Smooth muscle cell (in vitro differentiated cells): ENCODE results near the gene TCF7L2. TPM values are rescaled to one million over a fixed set of nuclear protein-coding genes. Genes with fewer than 3 reads are reported as not detected.

Source experiments
- DNase-seq: peaks from one replicate; lab custom pipeline; 2025; ENCODE audit not compliant: unreplicated experiment; lab: John Stamatoyannopoulos, UW
- H2AFZ ChIP-seq: fragments of 200-600 bp; sonication (generic); 2 replicates; pipeline ENCODE4 v1.6.0; 2016; ENCODE audit warnings: antibody characterized with exemption, low read depth, mild to moderate bottlenecking
- H3F3A ChIP-seq: fragments of 200-600 bp; sonication (generic); 2 replicates; pipeline ENCODE4 v1.6.0; 2017; ENCODE audit warnings: antibody characterized with exemption, low read depth
- H3K27ac ChIP-seq: fragments of 200-600 bp; sonication (generic); 2 replicates; pipeline ENCODE4 v1.5.1; 2016; ENCODE audit warnings: low read depth, mild to moderate bottlenecking
- H3K27me3 ChIP-seq: fragments of 200-600 bp; sonication (generic); 2 replicates; pipeline ENCODE4 v1.6.1; 2016; ENCODE audit warnings: low read depth, mild to moderate bottlenecking
- H3K36me3 ChIP-seq: fragments of 200-600 bp; sonication (generic); 2 replicates; pipeline ENCODE4 v1.5.1; 2016; ENCODE audit warnings: low read depth
- H3K4me1 ChIP-seq: fragments of 200-600 bp; sonication (generic); 2 replicates; pipeline ENCODE4 v1.5.1; 2016; ENCODE audit warnings: low read depth
- H3K4me2 ChIP-seq: fragments of 200-600 bp; sonication (generic); 2 replicates; pipeline ENCODE4 v1.6.0; 2016; ENCODE audit warnings: mild to moderate bottlenecking
- H3K4me3 ChIP-seq: fragments of 200-600 bp; sonication (generic); 2 replicates; pipeline ENCODE4 v1.5.1; 2016; ENCODE audit warnings: mild to moderate bottlenecking
- H3K79me2 ChIP-seq: fragments of 200-600 bp; sonication (generic); 2 replicates; pipeline ENCODE4 v1.6.0; 2016; ENCODE audit warnings: low read depth, mild to moderate bottlenecking
- H3K9ac ChIP-seq: fragments of 200-600 bp; sonication (generic); 2 replicates; pipeline ENCODE4 v1.6.0; 2016; ENCODE audit warnings: low read depth
- H3K9me3 ChIP-seq: fragments of 200-600 bp; sonication (generic); replicated peaks from 2 replicates; pipeline ENCODE4 v1.5.1; 2016; ENCODE audit warnings: low read depth
- H4K20me1 ChIP-seq: fragments of 200-600 bp; sonication (generic); 2 replicates; pipeline ENCODE4 v1.6.0; 2016; ENCODE audit warnings: low read depth
- WGBS: methylation state at CpG from one replicate; pipeline ENCODE4 v1.1.7; 2016; ENCODE audit warnings: low lambda C conversion rate; 5-methylcytosine and 5-hydroxymethylcytosine counted together
- polyA plus RNA-seq: library from polyadenylated mRNA; unstranded; fragments of >200 nt; fragmentation: Nextera tagmentation; extraction: Ambion mirVana; gene quantifications from 2 replicates; pipeline ENCODE4 v1.2.1, GENCODE V29; 2016
- total RNA-seq: library from RNA; depleted of rRNA; stranded (reverse); fragments of >200 nt; gene quantifications from 2 replicates; pipeline ENCODE4 v1.2.3, GENCODE V29; 2014
- TF ChIP-seq, protein P1 (sequence below): fragments of 200-600 bp; sonication (generic); IDR thresholded peaks from 2 replicates; pipeline ENCODE4 v1.5.1; 2017; ENCODE audit warnings: borderline replicate concordance, mild to moderate bottlenecking, antibody characterized with exemption; ENCODE audit not compliant: insufficient read depth, poor library complexity, severe bottlenecking

TCF7L2 gene
- total and polyA plus RNA-seq, 2 experiments from 2014 or later = 14.6 to 17.7 TPM

DNA sequence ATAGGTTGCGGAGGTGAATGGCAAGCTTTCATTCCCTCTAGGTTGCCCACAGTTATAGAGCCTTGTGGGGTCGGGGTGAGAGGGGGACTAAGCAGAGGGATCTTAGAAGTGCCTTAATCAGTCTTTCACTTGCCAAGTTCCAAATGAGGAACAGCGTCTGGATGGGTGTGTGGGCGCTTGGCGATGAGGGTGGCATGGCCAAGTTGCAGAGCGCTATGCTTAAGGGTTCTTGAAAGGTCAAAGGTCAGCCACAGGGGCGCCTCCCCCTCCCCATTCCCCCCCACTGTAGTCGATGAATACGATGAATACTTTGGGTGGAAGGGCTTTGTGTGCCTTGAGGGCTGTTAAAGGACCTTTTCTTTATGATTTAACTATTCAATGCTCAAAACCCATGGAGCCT lies 185.0 kb downstream of the TCF7L2 start:
- Histone ChIP-seq H3F3A (peaks cover 9% of the 10 kb centered on the region), H3K4me3 (no peak overlapping the region), H2AFZ (no peak overlapping the region), H3K27ac (no peak overlapping the region), H3K9ac (no peak overlapping the region), H3K36me3 (no peaks in the 10 kb centered on the region), H3K79me2 (peaks cover 75% of the 10 kb centered on the region), H3K4me1 (peaks cover 75% of the 10 kb centered on the region), H3K9me3 (no peaks in the 10 kb centered on the region), H3K4me2 (no peak overlapping the region), H3K27me3 (no peaks in the 10 kb centered on the region), H4K20me1 (peaks cover 88% of the 10 kb centered on the region)
- WGBS = 68% methylated on average over 9 of the region's 9 CpGs
- no peak for DNase-seq
- TF ChIP-seq, protein P1, sequence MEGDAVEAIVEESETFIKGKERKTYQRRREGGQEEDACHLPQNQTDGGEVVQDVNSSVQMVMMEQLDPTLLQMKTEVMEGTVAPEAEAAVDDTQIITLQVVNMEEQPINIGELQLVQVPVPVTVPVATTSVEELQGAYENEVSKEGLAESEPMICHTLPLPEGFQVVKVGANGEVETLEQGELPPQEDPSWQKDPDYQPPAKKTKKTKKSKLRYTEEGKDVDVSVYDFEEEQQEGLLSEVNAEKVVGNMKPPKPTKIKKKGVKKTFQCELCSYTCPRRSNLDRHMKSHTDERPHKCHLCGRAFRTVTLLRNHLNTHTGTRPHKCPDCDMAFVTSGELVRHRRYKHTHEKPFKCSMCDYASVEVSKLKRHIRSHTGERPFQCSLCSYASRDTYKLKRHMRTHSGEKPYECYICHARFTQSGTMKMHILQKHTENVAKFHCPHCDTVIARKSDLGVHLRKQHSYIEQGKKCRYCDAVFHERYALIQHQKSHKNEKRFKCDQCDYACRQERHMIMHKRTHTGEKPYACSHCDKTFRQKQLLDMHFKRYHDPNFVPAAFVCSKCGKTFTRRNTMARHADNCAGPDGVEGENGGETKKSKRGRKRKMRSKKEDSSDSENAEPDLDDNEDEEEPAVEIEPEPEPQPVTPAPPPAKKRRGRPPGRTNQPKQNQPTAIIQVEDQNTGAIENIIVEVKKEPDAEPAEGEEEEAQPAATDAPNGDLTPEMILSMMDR = no peak

DNA sequence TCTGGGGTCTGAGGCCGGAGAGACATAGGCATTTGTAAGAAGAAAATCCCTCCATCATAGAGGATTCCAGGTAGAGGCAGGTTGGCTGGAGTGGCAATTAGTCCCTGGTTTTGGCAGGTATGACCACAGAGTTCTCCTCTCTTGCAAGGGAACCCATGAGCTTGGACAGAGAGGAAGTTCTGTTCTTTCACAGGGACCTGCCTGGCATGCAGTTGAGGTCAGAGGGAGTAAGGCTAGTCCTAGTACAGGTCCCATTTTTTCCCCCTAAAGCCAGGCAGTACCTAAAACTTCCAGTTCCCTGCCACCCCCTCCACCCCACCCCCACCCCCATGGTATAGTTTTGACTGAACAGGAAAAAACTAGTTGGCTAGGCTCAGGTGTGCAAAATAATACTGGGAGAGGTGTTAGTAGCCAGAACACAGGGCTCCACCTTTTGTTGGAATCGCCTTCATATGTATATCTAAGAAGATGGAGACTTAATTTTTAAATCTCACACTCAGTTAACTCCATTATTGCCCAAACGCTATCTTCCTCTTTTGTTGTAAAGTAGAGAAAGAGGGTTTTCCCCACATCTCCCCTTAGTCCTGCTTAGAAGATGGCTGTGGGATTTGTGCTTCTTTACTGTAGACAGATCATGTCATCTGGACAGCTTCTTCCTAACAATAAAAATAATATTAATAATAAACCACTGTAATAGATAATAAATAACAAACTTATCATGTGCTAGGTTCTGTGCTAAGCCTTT lies 188.1 kb downstream of the TCF7L2 start:
- WGBS = 98% methylated on average over 3 of the region's 3 CpGs
- Histone ChIP-seq H3K27me3 (no peaks in the 10 kb centered on the region), H3K36me3 (no peaks in the 10 kb centered on the region), H3K4me3 (no peak overlapping the region), H3K9me3 (no peaks in the 10 kb centered on the region), H3K27ac (peak overlapping the region; percentile 19), H3K9ac (no peak overlapping the region), H3F3A (peaks cover 9% of the 10 kb centered on the region), H3K79me2 (peaks cover 57% of the 10 kb centered on the region), H4K20me1 (peaks cover 86% of the 10 kb centered on the region), H2AFZ (no peak overlapping the region), H3K4me2 (no peak overlapping the region), H3K4me1 (peaks cover 53% of the 10 kb centered on the region)
- TF ChIP-seq, protein P1 = no peak
- DNase-seq = no peak

DNA sequence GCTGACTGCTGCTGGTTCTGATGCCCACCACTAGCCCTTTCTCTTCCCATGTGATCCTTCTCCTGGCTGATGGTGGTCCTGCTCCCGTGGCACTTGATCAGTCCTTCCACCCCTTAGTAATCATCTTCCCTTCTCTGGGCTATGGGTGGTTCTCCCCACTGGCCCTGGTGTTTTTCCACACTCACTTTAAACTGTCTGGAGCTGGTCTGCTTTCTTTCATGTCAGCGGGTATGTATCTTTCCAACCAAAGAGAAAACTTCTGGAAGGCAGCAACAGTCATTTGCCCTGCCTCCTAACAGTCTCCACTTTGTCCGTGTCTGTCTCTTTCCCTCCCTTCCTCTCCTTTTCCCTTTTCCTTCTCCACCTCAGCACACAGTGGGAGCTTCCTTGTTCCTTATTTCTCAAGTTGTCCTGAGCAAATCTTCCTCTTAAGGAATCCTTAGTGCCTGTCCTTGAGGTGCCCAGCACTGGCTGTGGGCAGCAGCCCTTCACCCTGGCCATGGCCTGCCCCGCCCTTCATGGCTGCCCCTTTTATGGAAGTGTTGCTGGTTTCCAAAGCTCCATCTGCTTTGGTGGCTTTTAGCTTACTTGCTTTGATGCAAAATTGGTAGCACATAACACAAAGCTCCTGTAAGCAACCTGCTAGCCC lies 189.0 kb downstream of the TCF7L2 start:
- WGBS = 36% methylated on average over 4 of the region's 4 CpGs
- H3K27ac ChIP-seq = peak overlapping the region; percentile 19

More for the DNA sequence above, 189.0 kb downstream of the TCF7L2 start:
- Histone ChIP-seq H3F3A (peaks cover 9% of the 10 kb centered on the region), H3K9me3 (no peaks in the 10 kb centered on the region), H3K36me3 (no peaks in the 10 kb centered on the region), H3K4me2 (peak overlapping the region; percentile 43), H3K4me3 (no peak overlapping the region), H3K27me3 (no peaks in the 10 kb centered on the region), H2AFZ (no peak overlapping the region), H3K79me2 (peaks cover 49% of the 10 kb centered on the region), H4K20me1 (peaks cover 83% of the 10 kb centered on the region), H3K4me1 (peaks cover 43% of the 10 kb centered on the region), H3K9ac (no peak overlapping the region)
- DNase-seq = no peak
- TF ChIP-seq, protein P1 = no peak
